ENCODE measurements around the gene EFNB1. TPM values are rescaled to one million over a fixed set of nuclear protein-coding genes. Genes with fewer than 3 reads are reported as not detected.

The EFNB1 gene
- polyA plus RNA-seq, 1 donor = 45.9 TPM

GRCh38 chrX:68883800-68884199 lies 55.0 kb downstream of the EFNB1 start:
- DNase-seq (ENCODE audit: low read depth) = no peak

- DNase-seq (ENCODE audit: low read depth) = no peak
These were observed 60.4 kb downstream of the EFNB1 start for GRCh38 chrX:68889249-68889648.

Other genes with a start within 250 kb of the EFNB1 start
- gene STARD8, start 181.4 kb upstream of the EFNB1 start, polyA plus RNA-seq (ENCODE audit: insufficient read length) = 23.5 TPM